Activated CD4-positive, CD25-positive, alpha-beta regulatory T cell treated with anti-CD3 and anti-CD28 coated beads, Interleukin-2, amount 50 U/mL, for 16 hours (primary cell): Measurements from ENCODE around the gene PRKAG2.

Experiments
- DNase-seq: peaks from one replicate; pipeline ENCODE4 v3.0.0-alpha.2; 2020; ENCODE audit warnings: low read depth, low spot score

The PRKAG2 gene

DNA sequence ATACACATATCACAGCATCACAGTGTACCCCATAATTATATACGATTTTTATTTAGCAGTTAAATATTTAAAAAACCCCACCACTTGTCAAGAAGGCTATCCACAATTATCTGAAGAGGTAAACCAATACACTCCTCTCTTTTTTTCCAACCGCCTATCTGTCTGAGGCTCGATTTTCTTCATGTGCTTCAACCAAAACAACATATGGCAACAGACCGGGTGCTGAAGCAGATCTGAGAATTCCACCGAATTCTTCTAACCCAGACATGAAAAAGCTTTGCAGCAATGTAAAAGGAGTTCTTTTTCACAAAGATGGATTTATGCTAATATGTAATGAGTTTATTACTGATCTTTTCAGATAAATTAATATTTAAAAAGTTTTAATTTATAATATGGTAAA, 224.8 kb downstream of the PRKAG2 start:
- DNase-seq = no peak

DNA sequence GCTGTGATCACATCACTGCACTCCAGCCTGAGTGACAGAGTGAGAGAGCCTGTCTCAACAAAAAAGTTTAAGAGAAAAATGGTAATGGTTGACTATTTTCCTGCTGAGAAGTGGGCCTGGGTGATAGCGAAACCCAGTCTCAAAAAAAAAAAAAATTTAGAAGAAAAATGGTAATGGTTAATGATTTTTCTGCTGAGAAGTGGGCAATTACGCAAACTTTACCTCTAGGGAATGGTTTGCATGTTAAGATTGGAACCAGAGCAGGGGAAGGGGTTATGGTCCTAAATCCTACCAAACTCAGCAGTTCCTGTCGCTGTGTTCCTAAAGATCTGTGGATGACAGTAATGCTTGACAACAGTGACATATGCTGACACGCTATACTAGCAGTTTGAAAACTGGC, 226.8 kb downstream of the PRKAG2 start:
- DNase-seq = no peak

DNA sequence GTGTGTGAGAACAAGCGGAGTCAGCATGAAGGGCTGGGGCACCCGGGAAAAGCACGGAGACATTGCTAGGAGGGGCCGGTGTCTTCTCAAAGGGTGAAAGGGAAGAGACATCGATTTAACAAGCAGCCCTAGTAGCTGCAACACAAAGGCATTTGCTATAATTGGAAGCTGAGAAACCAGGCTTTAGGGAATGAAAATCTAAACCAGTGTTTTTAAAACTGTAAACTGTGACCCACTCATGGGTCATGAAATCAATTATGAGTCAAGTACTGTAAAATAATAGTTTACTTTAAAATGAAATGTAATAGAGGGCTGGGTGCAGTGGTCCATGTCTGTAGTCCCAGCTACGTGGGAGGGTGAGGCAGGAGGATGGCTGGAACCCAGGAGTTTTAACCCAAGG, 228.5 kb downstream of the PRKAG2 start:
- no peak for DNase-seq

DNA sequence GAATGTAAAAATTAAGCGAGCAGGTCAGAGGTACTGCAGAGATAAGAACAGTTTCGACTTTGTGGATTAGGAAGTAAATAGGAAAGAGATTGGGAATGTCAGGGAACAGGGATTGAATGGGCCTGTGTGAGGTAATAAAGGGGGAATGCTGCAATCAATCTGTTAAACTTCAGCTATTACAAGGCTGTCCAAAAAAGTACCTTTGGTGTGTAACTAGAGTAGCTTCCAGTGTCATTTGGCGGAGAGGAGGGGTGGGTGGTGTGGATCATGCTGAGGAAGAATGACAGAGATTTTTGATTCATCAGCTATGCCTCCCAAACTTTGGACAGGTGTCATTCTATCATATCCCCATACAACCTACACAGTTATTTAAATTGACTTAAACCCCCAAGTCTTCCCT, 229.0 kb downstream of the PRKAG2 start:
- DNase-seq = no peak

DNA sequence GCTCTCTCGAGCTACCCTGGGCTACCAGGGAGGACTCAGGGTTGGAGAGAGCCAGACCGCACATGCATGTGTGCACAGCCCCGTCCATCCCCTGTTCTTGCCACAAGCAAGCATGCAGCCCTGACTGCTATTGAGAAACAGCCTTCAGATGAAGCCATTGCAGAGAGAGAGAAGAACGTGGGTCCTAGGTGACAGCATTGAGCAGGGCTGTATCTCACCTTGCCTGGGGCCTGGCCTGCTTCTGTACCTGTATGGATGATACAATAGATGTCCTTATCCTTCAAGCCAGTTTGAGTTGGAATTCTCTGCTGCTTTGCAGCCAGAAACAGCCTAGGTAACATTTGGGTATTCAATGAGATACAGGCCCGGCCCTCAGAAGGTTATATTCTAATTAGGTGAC, 229.9 kb downstream of the PRKAG2 start:
- DNase-seq = no peak

DNA sequence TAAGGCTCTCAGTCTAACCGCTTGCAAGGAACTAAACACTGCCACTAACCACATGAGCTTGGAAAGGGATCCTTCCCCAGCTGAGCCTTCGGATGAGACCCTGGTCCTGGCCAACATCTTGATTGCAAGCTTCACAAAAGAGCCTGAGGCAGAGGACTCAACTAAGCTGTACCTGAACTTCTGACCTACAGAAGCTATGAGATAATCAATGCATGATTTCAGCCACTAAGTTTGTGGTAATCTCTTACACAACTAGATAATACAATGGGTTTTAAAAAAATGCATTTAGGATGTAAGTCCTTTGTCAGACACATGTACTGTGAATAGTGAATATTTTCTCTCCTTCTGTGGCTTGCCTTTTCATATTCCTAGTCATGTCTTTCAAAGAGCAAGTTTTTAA, 231.6 kb downstream of the PRKAG2 start:
- DNase-seq = no peak

DNA sequence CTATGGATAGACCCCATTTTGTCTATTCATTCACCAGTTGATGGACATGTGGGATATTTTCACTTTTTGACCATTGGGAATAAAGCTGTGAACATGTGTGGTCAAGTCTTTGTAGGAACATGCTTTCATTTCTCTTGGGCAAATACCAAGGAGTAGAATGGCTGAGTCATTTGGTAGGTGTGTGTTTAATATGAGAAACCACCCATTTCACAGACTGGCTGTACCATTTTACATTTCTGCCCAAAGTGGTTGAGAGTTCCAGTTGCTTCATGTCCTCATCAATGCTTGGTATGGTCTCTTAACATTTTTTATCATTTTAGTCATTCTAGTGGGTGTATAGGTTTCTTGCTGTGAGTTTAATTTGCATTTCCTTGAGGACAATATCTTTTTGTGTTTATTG, 232.4 kb downstream of the PRKAG2 start:
- no peak for DNase-seq

DNA sequence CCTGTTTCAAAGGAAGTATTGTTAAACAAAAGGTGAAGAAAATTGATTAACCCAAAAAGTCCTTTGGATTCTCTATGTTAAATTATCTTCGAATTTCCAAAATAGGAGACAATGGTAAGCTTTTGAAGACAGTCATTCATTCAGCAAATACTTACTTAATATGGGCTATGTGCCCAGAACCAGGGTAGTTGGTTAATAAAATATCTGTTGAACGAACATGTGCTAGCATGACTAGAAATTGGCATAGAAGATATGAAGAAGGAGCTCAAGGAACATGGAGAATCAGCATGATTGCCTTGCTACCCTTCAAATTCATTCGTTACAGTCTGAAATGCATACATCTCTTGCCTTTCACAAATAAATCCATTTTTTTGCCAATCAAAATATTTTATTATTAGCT, 234.2 kb downstream of the PRKAG2 start:
- no peak for DNase-seq

DNA sequence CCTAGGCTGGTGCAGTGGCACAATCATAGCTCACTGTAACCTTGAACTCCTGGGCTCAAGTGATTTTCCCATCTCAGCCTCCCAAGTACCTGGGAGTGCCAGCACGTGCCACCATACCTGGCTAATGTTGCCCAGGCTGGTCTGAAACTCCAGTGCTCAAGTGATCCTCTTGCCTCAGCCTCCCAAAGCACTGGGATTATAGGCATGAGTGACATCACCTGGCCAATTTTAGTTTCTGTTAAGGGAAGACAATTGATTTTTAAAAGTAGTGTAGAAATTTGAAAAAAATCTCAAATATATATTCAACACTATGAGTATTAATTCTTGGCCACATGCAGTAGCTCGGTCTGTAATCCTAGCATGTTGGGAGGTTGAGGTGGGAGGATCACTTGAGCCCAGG, 235.3 kb downstream of the PRKAG2 start:
- no peak for DNase-seq

DNA sequence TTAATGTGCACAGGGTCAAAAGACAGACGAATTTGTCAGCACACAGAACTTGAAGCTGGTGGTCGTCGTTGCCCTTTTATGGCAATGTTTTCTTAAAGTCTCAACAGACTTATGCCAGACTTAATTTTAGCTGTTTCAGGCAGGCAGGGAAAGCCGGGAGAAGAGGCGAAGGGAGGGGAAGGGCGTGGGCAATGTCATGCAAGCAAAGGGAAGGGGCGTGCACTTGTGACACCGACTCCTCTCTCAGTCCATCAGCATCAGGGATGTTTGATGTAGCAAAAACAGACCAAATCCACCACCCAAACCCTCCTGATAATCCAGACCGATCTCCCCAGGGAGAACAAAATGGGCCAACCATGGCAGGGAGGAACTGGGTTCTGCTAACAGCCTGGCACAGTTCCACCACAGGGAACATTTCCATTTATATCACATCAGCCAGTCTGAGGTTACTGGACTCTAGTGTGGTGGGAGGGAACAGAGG, 239.1 kb downstream of the PRKAG2 start:
- no peak for DNase-seq

DNA sequence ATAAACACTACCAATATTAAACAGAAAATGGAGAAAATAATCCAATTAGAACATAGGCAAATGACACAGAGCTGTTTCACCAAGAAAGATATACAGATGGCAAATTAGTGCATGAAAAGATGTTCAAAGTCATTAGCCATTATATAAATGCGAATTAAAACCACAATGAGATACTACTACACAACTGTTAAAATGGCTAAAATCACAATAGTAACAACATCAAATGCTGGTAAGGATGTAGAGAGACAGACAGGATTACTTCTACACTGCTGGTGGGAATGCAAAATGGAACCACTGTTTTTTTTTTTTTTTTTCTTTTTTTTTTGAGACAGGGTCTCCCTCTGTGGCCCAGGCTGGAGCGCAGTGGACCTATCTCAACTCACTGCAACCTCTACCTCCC, 242.3 kb downstream of the PRKAG2 start:
- DNase-seq = no peak

DNA sequence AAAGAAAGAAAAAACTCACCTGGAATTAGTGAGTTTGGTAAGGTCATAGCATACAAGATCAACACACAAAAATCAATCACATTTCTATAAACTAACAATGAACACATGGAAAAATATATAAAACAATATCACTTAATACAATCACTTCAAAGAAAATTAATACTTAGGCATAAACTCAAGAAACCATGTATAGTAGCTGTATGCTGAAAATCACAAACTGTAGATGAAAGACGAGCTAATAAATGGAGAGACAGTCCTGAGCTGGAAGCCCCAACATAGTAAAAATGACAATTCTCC, 243.5 kb downstream of the PRKAG2 start:
- DNase-seq = no peak

DNA sequence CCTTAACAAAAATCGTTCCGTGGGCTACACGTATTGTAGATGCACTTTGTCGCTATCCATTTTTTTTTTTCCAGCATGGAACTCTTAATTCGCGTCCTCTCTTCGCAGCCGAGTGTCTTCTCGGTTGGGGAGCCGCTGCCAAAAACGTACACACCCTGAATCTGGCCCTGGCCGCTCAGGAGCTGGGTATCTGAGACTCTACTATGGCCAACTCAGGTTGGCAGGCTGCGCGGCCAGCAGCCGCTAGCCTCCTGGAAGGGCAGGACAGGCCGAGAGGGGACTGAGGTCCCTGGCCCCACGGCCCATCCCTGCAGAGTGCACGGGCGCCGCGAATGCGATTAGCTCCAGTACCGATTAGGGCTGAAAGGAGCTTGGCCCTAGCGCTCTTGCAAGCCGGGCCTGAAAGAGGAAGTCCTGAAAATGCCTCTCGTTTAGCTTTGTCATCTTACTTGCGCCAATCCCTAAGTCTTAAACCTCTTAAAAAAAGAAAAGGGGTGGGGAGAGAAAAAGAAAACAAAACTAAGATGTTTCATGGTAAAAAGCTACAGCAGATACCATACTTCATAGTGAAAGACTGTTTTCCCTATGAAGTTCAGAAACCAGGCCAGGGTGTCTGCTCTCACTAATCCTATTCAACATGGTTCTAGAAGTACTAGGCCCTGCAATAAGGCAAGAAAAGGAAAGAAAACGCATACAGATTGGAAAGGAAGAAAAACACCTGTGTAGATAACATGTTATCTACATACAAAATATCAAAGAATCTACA, 244.0 kb downstream of the PRKAG2 start:
- no peak for DNase-seq

DNA sequence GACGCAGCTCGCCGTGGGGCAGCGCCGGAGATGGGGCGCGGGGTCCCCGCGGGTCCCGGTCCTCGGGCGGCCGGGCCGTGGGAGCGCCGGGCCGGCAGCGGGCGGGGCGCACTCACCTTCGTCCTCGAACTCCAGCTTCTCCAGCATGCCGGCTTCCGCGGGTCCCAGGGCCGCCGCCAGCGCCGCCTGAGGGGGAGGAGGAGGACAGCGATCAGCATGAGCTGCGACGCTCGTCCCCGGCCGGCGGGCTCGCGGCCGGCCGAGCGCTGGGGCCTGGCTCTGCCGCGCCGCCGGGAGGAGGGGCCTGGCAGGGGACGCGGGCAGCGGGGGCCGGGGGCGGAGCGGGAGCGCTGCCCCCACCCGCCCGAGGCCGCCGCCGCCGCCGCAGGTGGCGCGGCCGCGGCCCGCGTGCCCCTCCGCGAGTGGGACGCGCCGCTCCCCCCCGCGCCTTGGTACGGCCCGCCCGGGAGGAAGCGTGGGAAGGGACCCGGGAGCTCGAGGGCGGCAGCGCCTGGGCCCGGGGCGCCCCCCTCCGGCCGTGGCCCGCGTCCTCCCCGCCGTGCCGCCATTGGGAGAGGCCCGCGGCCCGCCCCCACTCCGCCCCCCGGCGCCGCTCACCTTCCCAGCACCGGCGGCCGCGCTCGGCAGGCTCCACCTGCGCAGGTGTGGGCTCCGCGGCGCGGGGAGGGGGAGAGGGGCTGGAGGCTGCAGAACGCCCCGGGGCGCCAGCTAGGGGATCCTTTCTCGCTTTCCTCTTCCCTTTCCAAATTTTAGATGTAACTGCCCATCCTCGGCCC, 244.8 kb downstream of the PRKAG2 start:
- DNase-seq = peak; percentile 72

DNA sequence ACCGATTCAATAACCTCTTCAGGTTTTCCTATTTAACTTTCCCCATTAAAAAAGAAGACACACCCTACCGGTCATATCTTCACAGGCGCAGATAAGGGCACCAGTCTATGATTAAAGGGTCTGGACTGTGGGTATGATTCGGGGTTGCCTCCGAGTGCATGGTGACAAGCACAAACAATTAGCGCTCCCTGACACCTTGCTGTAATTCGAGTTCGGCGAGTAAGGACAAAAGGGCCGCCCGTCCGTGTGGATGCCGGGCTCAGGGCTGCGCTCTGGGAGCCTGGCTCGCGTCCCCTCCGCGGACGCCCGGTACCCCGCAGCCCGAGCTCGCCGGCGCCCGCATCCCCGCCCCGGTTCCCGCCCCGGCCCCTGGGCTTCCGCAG, 245.4 kb downstream of the PRKAG2 start:
- DNase-seq = no peak

DNA sequence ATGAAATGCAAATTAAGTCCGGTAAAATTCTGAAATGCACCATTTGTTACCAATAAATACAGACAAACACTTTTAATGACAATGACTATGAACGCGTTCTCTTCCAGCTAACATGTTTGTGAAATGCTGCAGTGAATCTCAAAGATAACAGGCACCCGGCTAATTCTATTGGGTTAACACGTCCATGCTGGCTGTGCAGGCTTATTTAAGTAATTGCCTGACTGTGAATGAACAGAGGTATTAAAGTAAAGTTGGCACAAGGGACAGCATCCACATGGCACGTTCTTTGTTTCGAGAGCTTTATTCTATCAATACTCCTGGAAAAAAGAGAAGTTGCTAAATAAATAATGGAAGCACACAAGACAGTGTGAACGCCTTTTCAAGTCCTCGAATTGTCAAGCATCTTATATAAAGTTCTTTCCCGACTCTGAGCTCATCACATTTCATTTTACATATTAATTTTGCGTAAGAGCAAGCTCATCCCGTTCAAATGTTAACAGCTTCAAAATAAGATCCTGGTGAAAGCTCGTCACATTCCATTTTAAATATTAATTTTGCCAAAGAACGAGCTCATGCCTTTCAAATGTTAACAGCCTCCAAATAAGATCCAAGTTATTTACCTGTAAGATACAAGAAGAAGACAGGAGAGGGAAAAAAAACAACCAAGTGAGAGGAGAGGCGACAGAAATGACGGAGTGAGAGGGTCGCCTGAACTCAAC, 245.9 kb downstream of the PRKAG2 start:
- no peak for DNase-seq

DNA sequence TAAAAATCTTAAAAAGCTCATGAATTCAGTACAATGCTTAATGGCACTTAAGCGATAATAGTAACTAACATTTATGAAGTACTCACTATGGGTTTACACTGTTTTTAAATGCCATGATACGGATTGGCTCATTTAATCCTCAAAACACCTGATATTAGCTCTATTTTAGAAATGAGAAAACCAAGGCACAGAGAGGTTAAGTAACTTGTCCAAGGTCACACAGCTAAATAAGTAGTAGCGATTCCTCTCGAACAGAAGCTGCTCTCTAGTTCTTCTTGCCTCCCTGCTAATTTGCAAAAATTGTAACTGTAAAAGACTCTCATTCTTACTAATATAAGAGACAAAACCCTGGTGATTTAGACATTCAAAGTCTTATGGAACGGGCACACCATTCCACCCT, 246.6 kb downstream of the PRKAG2 start:
- DNase-seq = no peak

DNA sequence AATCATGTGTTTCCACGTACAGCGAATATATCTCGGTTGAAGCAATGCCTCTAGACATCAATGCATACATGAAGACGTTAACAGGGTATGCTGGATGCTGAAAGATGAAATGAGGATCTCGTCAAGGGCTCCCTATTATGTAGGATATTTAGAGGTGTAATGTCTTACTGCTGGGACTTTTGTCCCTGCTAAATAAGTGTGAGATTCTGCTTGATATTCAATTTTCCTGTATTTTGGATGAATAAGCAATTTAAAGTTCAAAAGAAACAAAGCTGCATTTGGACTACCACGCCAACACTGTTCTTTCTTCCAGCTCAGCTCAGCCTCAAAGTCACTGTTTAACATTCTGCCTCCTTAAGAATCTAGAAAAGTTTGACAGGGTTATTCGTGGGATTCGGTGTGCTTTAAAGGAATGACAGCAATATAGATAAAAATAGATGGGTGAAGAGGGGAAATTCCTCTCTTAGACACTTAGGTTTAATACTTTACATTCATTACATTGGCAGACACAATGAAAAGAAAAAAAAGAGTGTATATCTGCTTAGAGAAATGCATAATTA, 247.1 kb downstream of the PRKAG2 start:
- no peak for DNase-seq

DNA sequence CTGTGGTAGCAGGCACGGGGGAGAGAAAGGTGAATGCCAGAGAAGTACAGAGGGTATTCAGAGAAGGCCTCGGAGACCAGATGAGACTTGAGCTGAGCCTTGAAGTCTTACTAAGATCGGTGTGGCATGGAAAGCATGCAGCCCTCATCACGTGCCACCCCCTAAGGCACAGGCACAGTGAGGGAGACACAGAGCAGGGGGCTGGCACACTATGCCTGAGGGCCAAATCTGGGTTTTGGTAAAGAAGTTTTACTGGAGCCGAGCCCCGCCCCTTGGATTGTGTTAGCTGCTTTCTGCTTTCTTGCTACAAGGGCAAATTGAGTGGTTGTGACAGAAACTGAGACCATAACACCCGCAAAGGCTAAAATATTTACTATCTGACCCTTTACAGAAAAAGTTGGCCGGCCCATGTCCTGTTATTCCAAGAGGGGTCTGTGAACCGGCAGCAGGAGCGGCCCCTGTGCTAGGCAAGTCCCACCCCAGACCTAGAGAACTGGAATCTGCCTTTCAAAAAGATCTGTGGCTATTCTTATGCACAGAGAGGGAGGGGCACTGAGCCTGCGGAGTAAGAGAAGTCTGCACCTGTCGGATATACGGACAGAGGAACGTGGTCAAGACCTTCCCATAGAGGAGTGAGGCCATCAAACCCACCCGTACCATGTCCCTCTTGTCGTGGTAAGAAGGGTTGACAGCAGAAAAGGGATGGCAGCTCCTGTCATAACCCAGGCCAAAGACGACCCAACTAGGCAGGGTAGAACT, 247.9 kb downstream of the PRKAG2 start:
- DNase-seq = no peak

DNA sequence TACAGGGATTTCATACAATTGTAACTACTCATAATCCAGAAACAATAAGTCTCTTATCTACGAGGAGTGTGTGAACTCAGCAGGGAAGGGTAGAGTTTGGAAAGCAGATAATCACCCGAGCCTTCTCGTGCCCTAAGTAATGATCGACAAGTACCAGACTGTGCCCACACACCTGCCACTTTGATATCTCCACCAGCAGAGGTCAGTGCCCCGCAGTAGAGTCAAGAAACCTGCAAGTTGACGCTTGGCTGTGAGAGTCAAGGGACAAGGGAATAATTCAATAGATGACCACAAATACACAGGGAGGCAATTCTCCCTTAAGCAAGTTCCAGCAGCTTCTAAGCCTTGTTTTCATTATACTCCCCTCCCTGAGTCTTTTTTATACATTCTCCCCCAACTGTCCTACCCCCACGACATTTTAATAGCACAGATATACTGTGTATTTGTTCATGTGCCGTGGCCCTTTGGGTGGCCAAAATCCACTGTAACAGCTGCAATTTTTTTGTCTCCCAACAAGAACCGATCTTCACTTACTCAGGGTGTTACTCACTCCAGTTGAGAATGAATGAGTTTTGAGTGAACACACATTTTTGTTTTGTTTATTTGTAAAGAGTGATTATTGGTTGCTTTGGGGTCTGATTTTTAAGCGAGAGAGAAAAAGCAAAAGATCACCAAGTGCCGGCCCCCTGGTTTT, 250.3 kb downstream of the PRKAG2 start:
- DNase-seq = no peak

DNA sequence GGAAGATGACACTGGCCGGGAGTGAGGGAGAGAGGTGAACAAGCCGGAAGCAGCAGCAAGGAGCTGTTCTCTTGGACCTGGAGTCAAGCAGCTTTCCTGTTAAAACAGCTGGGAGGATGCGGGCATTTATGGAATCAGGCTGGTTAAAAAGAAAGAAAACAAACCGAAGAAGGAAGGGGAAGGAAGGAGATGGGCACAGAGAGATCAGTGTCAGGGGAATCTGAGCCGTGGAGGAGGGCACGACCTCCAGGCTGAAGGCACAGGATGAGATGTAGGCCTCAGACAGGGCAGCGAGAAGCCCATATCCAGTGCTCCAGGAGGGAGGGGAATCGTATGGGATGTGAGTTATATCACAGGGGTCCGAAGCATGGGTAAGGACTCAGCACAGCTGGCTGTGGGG, 251.3 kb downstream of the PRKAG2 start:
- no peak for DNase-seq
